Stomach (tissue), 9 donors: Measurements from ENCODE around the gene RFX2. TPM values are rescaled to one million over a fixed set of nuclear protein-coding genes. Genes with fewer than 3 reads are reported as not detected.
A peak's percentile ranks its signal among the peaks of the same experiment; 100 is the strongest.
"Not testable (repeated sequence)": the region's sequence is repeated elsewhere in the genome, so short reads cannot be mapped to it uniquely, and the experiment has no call there.

ENCODE experiments used
- DNase-seq, 2 donors: peaks; one replicate each; pipeline versions ENCODE4 v3.0.0 to v3.0.0-alpha.2; 2013 to 2019
- H3K27ac ChIP-seq, 5 donors: fragments of 200-600 bp in 4 of 5; sonication (generic) in 4 of 5; one replicate each; pipeline ENCODE4 v1.5.1; 2013 to 2019; ENCODE audit warnings: mild to moderate bottlenecking in 1 of 5, moderate library complexity in 1 of 5
- H3K27me3 ChIP-seq, 3 donors: fragments of 200-600 bp; sonication (generic); one replicate each; pipeline ENCODE4 v1.5.1; 2017 to 2019; ENCODE audit warnings: mixed run types in 1 of 3
- H3K36me3 ChIP-seq, 4 donors: fragments of 200-600 bp; sonication (generic); 1 replicate in 3 of 4; 2 replicates in 1 of 4; pipeline ENCODE4 v1.5.1; 2016 to 2019
- H3K4me1 ChIP-seq, 4 donors: fragments of 200-600 bp; sonication (generic); one replicate each; pipeline ENCODE4 v1.5.1; 2016 to 2019
- H3K4me3 ChIP-seq, 4 donors: fragments of 200-600 bp; sonication (generic) in 3 of 4; one replicate each; pipeline ENCODE4 v1.5.1; 2016 to 2019; ENCODE audit warnings: mild to moderate bottlenecking in 1 of 4
- H3K9me3 ChIP-seq, 4 donors: fragments of 200-600 bp; sonication (generic); one replicate each; pipeline ENCODE4 v1.5.1; 2016 to 2019
- EP300 ChIP-seq: sonication (generic); formaldehyde crosslinking; IDR thresholded peaks from one replicate; pipeline ENCODE4 v1.6.1; 2017; ENCODE audit warnings: antibody characterized with exemption
- POLR2A ChIP-seq, 4 donors: fragments of 450-650 bp; IDR thresholded peaks; one replicate each; pipeline ENCODE4 v1.6.1; 2016; ENCODE audit warnings: antibody characterized with exemption in 4 of 4, control low read depth in 2 of 4, mild to moderate bottlenecking in 1 of 4, moderate library complexity in 1 of 4
- POLR2AphosphoS5 ChIP-seq, 3 donors: sonication (generic); formaldehyde crosslinking; IDR thresholded peaks; one replicate each; pipeline ENCODE4 v1.6.1; 2016; ENCODE audit warnings: antibody characterized with exemption in 3 of 3
- WGBS, 5 donors: extraction: QIAGEN DNeasy Blood & Tissue Kit in 3 of 5; methylation state at CpG; one replicate each; pipeline versions ENCODE4 v1.1.5 to v1.1.7; 2013 to 2018; 5-methylcytosine and 5-hydroxymethylcytosine counted together
- intact Hi-C: fragments of 100-400 bp; cut with DNase I; formaldehyde crosslinking; loops from one replicate; pipeline ENCODE4 v1.15.1; 2023; ENCODE audit warnings: low total_unique reads
- polyA plus RNA-seq, 3 donors: library from polyadenylated mRNA; stranded (reverse); fragments of 200-250 nt; gene quantifications; one replicate each; pipeline ENCODE4 v1.2.3, GENCODE V29; 2013
- total RNA-seq, 5 donors: library from RNA; depleted of rRNA; stranded (reverse); fragments of >200 nt; gene quantifications; one replicate each; pipeline versions ENCODE4 v1.1.0 to v1.2.3, GENCODE V29; 2014 to 2016
- TF ChIP-seq, protein P1 (sequence below), 7 experiments: fragments of 450-650 bp in 4 of 7; fragments of 200-600 bp in 3 of 7; sonication (generic) in 3 of 7; IDR thresholded peaks; one replicate each; pipeline ENCODE4 v1.5.1; 2016 to 2019; ENCODE audit warnings: antibody characterized with exemption in 7 of 7, control low read depth in 2 of 7, mild to moderate bottlenecking in 1 of 7
- donor health status: healthy with polysubstance abuse.
- donor health status: Bipolar disorder and iron deficiency.
- donor health status: healthy.

RFX2 gene
- total and polyA plus RNA-seq, 8 donors = 1.2 to 123 (median 8.0) TPM

DNA sequence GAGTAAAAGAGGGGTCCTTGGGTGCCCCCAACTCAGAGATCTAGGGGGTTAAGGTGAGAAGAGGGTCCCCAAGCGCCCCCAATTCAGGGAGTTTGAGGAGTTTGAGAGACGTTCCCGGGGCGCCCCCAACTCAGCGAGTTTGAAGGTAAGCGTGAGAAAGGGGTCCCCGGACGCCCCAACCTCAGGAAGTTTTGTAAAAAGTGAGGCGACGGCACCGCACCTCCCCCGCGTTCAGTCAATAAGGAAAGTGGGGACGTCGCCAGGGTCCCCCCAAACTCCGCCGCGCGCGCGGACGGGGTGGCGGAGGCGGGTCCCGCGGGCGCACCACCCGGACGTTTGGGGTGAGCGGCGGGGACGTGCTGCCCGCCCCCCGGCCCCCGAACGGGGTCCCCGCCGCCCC lies 353 bp downstream of the RFX2 start:
- Histone ChIP-seq H3K4me1 (peaks cover 13 to 42% (median 23%) of the 10 kb centered on the region in 4 donors), H3K9me3 (no peaks in the 10 kb centered on the region), H3K36me3 (no peaks in the 10 kb centered on the region), H3K27ac (peak overlapping the region in 4 of 5 donors; percentile 74 to 88 (median 86)), H3K27me3 (peaks cover 0 to 10% (median 0%) of the 10 kb centered on the region in 3 donors), H3K4me3 (peak overlapping the region; percentile 69 to 87 (median 80))
- no peak for DNase-seq
- TF ChIP-seq POLR2A (IDR thresholded peaks at IDR 0.05) (no peak), EP300 (no peak), POLR2AphosphoS5 (IDR thresholded peaks at IDR 0.05) (no peak)
- TF ChIP-seq, protein P1, sequence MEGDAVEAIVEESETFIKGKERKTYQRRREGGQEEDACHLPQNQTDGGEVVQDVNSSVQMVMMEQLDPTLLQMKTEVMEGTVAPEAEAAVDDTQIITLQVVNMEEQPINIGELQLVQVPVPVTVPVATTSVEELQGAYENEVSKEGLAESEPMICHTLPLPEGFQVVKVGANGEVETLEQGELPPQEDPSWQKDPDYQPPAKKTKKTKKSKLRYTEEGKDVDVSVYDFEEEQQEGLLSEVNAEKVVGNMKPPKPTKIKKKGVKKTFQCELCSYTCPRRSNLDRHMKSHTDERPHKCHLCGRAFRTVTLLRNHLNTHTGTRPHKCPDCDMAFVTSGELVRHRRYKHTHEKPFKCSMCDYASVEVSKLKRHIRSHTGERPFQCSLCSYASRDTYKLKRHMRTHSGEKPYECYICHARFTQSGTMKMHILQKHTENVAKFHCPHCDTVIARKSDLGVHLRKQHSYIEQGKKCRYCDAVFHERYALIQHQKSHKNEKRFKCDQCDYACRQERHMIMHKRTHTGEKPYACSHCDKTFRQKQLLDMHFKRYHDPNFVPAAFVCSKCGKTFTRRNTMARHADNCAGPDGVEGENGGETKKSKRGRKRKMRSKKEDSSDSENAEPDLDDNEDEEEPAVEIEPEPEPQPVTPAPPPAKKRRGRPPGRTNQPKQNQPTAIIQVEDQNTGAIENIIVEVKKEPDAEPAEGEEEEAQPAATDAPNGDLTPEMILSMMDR (IDR thresholded peaks at IDR 0.05) = no peak
- WGBS, 5 donors = 0 to 1% (median 0%) methylated on average over 11 to 38 of the region's 38 CpGs
- intact Hi-C loops = no loop called here

DNA sequence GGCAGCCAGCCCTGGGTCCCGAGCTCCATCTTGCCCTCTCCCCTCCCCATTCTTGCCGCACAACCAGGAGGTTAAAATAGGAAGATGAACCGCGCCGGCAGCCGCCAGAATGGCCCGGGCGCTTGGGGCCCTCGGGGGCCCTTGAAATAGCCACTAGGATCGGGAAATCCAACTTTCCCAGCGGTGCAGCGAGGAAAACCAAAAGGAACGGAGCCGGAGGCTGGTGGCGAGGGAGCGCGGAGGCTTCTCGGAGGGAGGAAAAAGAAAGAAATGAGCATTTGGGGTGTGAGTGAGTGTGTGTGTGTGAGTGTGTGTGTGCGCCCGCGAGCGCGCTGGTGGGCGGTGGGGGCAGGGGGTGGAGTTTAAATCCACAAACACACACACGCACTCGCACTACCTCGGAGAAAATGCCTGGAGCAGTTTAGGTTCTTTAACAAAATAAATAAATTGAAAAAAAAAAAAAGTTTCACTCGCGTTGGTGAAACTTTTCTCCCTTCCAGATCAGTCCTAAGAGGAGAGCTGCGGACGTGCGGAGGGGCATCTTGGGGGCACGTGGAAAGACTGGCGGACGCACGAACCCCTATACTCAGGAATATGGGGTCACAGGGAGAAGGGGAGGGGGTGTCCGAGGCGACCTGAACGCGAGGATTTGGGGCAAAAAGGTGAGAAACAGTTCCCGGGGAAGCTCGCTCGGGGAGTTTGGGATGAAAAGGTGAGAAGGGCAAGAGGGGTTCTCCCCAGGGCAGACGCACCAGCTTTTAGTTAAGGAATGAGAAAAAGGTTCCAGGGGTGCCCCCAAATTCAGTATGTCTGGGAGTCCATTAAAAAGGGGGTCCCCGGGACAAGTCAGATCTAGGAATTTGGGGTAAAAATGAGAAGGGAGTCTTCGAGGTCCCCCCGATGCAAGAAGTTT lies 1.3 kb downstream of the RFX2 start:
- no peaks in the 10 kb centered on the region for H3K9me3 ChIP-seq
- intact Hi-C loops = no loop called here
- peaks cover 13 to 44% (median 26%) of the 10 kb centered on the region in 4 donors for H3K4me1 ChIP-seq
- H3K27me3 ChIP-seq = peaks cover 0 to 10% (median 0%) of the 10 kb centered on the region in 3 donors
- H3K27ac ChIP-seq = peak overlapping the region; percentile 73 to 88 (median 86)
- H3K36me3 ChIP-seq = no peaks in the 10 kb centered on the region
- 0 to 2% (median 1%) methylated on average over 47 of the region's 47 CpGs for WGBS, 5 donors
- peak; percentile 32 to 92 for DNase-seq
- H3K4me3 ChIP-seq = peak overlapping the region; percentile 69 to 87 (median 80)
- TF ChIP-seq, protein P1 (IDR thresholded peaks at IDR 0.05) = no peak
- TF ChIP-seq POLR2AphosphoS5 (IDR thresholded peaks at IDR 0.05) (peak in 2 of 3 donors; percentile 50 to 63), POLR2A (IDR thresholded peaks at IDR 0.05) (no peak), EP300 (no peak)

DNA sequence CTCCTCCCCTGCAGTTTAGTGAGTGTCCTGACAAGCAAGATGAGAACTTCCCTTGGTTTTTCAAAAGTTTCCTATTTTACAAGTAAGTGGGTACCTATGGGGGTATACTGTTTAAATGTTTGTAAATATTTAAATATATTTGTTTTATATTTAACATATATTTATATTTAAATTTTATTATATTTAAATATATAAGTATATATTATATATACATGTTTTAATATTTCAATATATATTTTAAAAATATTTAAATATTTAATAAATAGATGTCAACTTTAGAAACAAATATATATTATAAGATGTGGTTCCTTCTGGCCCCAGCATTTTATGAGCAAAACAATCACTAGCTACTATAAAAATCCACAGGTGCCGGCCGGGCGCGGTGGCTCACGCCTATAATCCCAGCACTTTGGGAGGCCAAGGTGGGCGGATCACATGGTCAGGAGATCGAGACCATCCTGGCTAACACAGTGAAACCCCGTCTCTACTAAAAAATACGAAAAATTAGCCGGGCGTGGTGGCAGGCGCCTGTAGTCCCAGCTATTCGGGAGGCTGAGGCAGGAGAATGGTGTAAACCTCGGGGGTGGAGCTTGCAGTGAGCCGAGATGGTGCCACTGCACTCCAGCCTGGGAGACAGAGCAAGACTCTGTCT lies 3.5 kb downstream of the RFX2 start:
- H3K36me3 ChIP-seq, H3K9me3 ChIP-seq, H3K27me3 ChIP-seq, H3K4me3 ChIP-seq, DNase-seq, intact Hi-C loops: not testable (repeated sequence)
- 85 to 94% (median 92%) methylated on average over 15 of the region's 15 CpGs for WGBS, 5 donors
- Histone ChIP-seq H3K4me1 (peaks cover 27 to 60% (median 41%) of the 10 kb centered on the region in 4 donors), H3K27ac (peak overlapping the region in 2 of 5 donors; percentile 45 to 83)

DNA sequence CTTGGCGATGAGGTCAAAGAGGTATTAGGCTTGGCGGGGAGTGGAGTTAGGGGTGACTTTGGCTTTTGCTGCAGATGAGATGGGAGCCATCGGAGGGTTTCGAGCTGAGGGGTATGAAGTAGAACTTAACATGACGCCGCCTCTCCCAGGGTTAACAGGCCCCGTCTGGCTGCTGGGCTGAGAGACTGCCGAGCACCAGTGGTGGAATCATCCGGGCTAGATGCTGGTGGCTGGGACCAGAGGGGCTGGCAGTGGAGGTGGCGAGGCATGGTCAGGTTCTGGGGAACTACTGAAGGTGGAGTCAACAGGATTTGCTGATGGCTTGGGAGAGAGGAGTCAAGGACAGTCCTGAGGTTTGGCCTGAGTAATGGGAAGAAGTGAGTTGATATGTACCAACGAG lies 4.9 kb downstream of the RFX2 start:
- Histone ChIP-seq H3K9me3 (no peaks in the 10 kb centered on the region), H3K4me3 (no peak overlapping the region), H3K36me3 (no peaks in the 10 kb centered on the region), H3K27me3 (peaks cover 0 to 10% (median 0%) of the 10 kb centered on the region in 3 donors), H3K27ac (peak overlapping the region in 4 of 5 donors; percentile 63 to 83 (median 74)), H3K4me1 (peaks cover 27 to 66% (median 42%) of the 10 kb centered on the region in 4 donors)
- DNase-seq = no peak
- TF ChIP-seq EP300 (no peak), POLR2A (IDR thresholded peaks at IDR 0.05) (no peak), POLR2AphosphoS5 (IDR thresholded peaks at IDR 0.05) (no peak)
- TF ChIP-seq, protein P1 (IDR thresholded peaks at IDR 0.05) = no peak
- WGBS, 5 donors = 86 to 97% (median 95%) methylated on average over 11 of the region's 11 CpGs
- intact Hi-C loops = no loop called here
